Activated naive CD8-positive, alpha-beta T cell treated with anti-CD3 and anti-CD28 coated beads, Interleukin-2, amount 50 U/mL, for 16 hours (primary cell): Measurements from ENCODE around the gene CDK4.

ENCODE experiments used
- DNase-seq: peaks from one replicate; pipeline ENCODE4 v3.0.0-alpha.2; 2020; ENCODE audit warnings: low read depth, low spot score

The CDK4 gene

GRCh38 chr12:57771873-57772428, 19.8 kb upstream of the CDK4 start, which contains the start of gene METTL1:
Gene METTL1 (minus strand): TSS chr12:57772105. CDS start chr12:57772083, 22 bp downstream.
- DNase-seq: peak; percentile 88

DNA sequence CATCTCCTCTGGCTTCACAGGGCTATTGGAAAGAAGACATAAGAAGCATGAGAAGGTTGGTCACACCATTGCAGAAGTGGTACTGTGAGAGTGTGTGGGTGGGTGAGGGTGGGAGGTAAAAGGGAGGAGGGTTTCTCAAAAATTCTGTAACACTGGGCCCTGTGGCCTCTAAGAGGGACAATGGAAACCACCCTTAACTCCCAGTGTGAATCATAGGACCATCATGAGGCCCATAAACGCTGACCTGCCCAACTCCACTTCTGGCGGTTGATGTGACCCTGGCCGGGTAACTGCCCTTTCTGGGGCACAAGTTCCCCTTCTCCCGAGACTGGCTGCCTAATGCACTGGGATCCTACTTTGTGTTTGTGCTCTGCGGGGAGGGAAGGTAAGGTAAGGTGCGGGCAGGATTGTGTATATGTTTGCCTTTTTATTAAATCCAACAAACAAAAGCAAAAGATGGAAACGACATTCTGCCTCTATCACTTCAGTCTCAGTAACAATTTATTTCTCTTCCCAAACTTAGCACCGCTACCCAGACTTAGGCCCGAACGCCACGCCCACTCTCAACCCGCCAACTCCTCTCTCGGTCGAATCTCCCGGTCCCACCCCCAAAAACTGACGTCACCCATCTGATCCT, 19.2 kb upstream of the CDK4 start:
- DNase-seq: peak; percentile 90

DNA sequence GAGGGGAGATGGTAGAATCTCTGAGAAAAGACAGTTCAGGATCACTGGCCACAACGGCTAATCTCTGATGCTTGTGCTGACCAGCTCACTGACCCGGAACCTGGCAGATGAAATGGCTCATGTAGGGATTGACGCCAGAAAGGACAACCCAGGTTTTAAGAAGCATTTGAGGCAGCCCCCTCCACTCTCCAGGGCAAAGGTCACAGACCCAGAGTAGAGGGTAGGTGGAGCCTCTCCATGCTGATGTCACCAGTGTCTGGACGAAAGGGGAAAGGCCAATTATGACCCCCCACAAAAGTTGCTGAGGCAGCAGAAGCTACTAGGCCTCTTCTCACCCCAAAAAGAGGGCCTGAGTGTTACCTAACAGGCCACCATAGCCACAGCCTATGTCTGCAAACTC, 18.6 kb upstream of the CDK4 start:
- no peak for DNase-seq

DNA sequence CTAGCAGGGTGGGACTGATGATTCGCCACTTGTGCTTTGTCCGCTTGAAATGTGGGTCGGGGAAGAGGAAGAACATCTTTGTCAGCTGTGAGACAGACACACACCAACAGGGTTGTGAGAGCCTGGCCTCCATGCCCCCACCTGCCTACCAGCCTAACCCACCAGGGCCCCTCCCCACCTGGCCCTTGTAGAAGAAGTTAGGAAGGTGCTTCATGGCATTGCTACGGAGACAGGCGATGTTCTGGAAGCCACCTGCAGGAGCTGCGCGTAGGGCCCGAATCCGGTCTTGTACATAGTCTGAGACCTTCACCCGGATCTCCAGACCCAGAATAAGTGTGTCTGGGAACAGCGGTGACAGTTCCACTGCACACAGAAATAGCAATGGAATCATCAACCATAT, 17.5 kb upstream of the CDK4 start:
- DNase-seq: no peak

DNA sequence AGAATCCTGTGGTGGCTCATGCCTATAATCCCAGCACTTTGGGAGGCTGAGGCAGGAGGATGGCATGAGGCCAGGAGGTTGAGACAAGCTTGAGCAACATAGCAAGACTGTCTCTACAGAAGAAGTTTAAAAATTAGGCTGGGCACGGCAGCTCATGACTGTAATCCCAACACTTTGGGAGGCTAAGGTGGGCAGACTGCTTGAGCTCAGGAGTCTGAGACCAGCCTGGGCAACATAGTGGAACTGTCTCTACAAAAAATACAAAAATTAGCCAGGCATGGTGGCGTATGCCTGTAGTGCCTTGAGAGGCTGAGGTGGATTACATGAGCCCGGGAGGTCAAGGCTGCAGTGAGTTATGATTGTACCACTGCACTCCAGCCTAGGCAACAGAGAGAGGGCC, 15.8 kb upstream of the CDK4 start:
- DNase-seq: no peak

DNA sequence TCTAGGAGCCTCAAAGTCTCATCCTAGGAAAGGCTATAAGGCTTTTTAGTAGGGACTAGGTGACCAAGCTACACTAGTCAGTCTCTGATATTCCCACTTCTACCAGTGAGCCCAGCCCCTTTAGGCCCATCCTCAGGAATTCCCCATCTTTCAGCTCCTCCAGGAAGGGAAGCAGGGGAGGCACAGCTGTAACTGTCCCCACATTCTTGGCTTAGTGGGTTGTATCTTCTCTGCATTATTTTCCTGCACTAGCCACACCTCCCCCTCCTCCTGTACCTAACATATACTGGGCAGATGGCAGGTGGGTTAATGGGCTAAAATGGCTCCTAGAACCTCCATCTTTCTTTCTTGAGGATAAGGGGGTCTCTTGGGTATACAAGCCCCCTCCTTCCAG, 15.2 kb upstream of the CDK4 start:
- no peak for DNase-seq

DNA sequence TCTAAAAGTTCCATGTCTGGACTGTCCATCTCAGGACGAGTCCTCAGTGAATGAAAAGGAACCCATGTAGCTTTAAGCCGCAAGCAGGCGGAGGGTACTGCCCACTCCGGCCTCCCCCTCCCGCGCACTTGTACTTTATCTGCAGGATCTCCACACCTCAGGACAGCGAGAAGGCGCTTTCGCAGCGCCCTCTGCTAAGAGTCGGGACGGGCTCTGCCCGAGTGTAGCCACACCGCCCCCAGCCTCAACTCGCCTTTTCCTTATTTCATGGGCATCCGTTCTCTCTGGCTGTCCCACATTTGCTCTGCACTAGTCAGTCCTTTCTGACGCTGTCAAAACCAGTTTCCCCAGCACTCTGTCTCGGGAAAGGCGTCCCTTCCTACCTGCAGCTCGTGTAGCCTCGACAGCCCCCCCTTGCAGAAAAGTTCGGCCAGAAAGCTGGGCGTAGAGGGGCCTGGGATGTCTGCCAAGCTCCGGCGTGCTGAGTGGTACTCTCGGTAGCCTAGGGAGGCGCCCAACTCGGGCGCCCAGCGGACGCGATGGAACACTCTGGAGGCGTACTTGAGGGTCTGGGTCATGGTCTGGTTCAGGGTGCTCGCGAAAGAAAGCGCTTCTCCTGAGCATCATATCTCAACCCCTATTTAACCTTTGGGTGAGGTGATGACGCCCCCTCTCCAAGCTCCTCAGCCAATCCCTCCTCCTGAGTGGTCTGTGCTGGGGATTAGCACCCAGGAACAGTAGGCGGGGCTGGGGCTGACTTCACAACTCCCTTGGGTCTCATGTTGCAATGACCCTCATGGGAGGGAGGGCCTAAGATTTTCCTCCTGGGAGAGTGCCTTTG, 14.6 kb upstream of the CDK4 start, which contains the start of gene CYP27B1:
Gene CYP27B1 (minus strand): TSS at position 615 of the 841 bp plus-strand sequence. CDS start 37 bp downstream, at position 578.
- DNase-seq: no peak

GRCh38 chr12:57765698-57766463, 13.8 kb upstream of the CDK4 start:
- DNase-seq: no peak

DNA sequence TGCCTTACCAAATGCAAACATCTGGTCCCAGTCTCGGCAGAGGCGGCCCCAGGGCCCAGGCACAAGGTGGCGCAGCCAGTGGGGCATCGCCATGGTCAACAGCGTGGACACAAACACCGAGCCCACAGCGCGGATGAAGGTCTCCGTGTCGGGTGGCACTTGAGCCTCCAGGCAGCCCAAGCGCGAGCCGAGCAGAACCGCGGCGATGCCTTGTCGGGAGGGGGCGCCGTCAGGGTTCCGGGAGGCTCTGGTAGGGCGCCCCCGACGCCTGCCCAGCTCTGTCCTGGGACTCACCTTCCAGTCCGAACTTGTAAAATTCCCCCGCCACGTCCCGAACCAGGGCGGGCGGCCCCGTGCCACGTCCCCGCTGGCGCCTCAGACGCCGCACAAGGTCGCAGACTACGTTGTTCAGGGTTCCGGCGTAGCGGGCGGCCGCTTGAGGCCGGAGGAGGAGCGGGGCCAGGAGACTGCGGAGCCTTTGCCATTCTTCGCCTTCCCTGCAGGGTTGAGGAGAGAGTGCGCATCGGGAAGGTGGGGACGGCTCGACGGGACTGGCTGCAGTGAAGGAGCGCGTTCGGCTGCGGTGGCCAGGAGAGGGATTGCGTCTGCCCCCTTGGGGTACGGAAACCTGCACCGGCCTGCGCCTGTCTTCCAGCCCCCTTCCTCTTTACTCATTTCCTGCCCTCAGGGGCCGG, 13.0 kb upstream of the CDK4 start:
- no peak for DNase-seq

- DNase-seq: no peak
Observed at GRCh38 chr12:57764662-57765002, 12.5 kb upstream of the CDK4 start.

- no peak for DNase-seq
Observed at GRCh38 chr12:57763881-57764661, 12.0 kb upstream of the CDK4 start.

DNA sequence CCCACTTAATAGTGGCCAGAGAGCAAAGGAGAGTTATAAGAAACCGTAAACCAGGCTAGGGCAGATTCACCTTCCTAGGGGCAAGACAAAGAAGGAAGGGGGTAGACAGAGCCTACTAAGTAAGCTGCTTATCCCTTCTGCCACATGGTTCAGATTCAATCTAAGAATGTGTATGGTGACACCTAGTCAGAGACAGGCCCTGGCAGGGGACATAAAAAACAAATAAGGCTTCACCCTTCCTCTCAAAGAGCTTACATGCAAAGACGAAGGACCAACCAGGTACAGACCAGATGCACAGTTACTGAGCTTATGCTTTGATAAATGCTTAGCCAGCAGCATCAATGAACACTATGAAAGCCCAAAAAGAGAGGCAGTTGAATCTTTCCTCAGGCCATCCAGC, 10.4 kb upstream of the CDK4 start:
- no peak for DNase-seq

DNA sequence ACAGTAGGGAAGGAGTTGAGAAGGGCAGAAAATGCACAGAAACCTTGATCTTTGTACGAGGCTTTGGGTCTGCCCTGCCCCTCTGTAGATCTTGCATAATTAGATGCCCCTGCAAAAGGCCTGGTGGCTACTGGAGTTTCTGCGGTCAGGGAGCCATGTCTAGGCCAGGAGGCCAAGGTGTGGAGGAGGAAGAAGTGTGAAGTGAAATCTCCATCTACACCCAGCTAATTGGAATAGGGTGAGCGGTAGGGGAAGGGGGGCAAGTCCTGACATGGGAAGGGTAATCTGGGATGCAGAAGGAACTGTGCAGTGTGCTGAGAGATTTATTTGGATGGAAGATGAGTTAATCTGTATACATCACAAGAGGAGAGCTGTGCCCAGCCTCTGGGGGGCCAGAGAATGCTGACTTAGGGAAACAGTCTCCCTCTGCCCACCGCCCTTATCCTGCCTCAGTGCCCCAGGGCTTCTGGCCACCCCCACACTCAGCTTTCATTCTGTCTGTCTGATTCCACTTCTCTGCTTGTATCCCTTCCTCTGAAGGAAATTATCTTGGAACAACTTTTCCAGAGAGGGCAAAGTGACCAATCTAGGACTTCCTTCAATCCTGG, 9.4 kb upstream of the CDK4 start:
- DNase-seq: no peak

DNA sequence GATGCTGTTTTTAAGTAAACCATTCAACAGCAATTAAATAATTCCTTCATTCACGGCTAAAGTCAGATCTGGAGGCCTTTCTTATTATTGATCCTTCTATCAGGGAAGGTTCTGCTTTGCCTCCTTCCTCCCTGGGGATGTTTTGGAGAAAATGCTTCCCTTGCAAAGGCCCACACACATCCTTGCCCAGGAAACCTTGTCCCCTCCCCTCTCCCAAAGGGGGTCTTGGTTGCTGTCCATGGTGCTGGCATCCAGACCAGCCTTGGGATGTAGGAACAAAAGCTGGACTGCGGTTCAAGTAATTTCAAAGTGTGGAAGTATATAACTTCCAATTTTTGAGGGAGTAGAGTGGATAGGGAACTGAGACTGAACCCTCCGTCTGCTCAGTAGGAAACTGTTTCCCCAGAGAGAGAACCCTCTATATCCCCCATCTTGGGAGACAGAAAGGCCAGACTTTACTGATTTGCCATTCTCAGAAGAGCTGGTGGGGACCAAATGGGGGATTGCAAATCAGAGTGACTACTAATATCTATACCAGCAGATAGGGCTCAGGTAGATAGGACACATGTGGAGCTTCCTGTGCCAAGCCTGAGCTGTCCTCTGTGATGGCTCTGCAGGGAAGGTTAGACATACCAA, 8.4 kb upstream of the CDK4 start:
- no peak for DNase-seq

DNA sequence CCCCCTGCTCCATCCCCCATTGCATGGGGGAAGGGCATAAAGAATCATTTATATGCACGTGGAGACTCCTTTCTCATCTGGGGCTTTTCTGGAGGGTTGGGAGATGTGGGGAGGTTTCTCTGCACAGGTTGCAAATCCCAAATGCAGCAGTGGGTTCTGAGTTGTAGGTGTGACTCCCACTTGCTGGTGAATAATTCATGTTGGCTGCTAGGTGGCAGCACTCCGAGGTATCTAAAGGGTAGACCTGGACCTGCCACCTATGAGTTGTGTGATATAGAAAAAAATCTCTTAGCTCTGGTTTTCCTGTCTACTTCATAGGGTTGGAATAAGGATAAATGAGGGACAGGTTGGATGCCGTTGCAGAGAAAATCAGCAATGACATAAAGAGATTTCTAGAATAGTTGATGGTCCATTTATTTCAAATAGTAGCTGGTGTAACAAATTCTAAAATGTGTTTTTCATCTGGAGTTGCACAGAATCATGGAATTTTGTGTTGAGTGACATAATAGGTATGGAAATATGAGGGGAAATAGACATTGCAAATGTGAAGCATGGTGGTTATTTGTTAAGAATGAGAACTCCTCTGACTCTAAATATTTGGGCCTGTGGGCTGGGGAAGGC, 7.4 kb upstream of the CDK4 start:
- DNase-seq: no peak

DNA sequence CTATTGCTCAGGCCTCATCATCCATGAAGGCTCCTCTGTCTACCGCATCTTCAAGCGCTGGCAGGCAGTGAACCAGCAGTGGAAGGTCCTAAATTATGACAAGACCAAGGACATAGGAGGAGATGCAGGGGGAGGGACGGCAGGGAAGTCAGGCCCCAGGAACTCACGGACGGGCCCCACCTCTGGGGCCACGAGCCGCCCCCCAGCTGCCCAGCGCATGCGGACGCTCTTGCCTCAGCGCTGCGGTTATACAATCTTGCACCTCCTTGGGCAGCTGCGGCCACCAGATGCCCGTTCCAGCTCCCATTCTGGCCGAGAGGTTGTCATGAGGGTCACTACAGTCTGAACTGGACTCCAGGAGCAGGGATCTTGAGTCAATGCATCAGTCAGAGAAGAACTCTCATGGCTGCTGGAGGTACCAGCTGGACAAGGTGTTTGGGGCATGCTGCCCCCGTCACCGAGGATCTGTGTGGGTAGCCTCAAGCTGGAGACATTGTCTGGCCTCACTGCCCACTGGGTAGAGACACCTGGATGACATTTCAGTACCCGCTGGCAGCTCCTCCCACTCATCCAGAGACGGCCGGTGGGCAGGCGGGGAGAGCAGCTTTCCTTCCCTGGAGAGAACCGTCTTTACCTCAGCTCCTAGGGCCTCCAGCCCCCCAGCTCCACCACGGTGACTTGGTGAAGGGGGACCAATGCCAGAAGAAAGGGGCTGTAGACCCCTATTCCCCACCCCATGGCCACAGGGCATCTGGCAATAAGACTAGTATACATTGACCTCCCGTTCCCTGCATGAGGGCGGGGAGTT, 6.6 kb upstream of the CDK4 start:
- no peak for DNase-seq

GRCh38 chr12:57757771-57758170, 5.7 kb upstream of the CDK4 start:
- no peak for DNase-seq
